Breast epithelium (tissue), 4 donors: ENCODE measurements around the gene NCAM2. TPM values are rescaled to one million over a fixed set of nuclear protein-coding genes. Genes with fewer than 3 reads are reported as not detected.

ENCODE experiments used
- DNase-seq, 2 donors: peaks; one replicate each; pipeline ENCODE4 v3.0.0-alpha.2; 2019; ENCODE audit warnings: low spot score in 2 of 2
- H3K27ac ChIP-seq, 2 donors: fragments of 200-600 bp; sonication (generic) in 1 of 2; one replicate each; pipeline ENCODE4 v1.5.1; 2016 to 2019; ENCODE audit warnings: mild to moderate bottlenecking in 1 of 2
- H3K27me3 ChIP-seq, 2 donors: fragments of 200-600 bp; sonication (generic) in 1 of 2; one replicate each; pipeline versions ENCODE4 v1.5.1 to v1.6.0; 2017 to 2019; ENCODE audit warnings: control low read depth in 1 of 2, mild to moderate bottlenecking in 1 of 2
- H3K36me3 ChIP-seq: fragments of 200-600 bp; one replicate; pipeline ENCODE4 v1.5.1; 2019
- H3K4me1 ChIP-seq, 2 donors: fragments of 200-600 bp; sonication (generic); one replicate each; pipeline ENCODE4 v1.5.1; 2016 to 2019; ENCODE audit warnings: control low read depth in 1 of 2
- H3K4me3 ChIP-seq, 3 donors: fragments of 200-600 bp; sonication (generic); 1 replicate in 2 of 3; 2 replicates in 1 of 3; pipeline ENCODE4 v1.5.1; 2016 to 2019; ENCODE audit warnings: mild to moderate bottlenecking in 3 of 3, moderate library complexity in 2 of 3
- H3K9me3 ChIP-seq, 2 donors: fragments of 200-600 bp; sonication (generic) in 1 of 2; one replicate each; pipeline ENCODE4 v1.5.1; 2016 to 2019; ENCODE audit warnings: control low read depth in 1 of 2
- CTCF ChIP-seq, 3 donors: fragments of 450-650 bp; IDR thresholded peaks; one replicate each; pipeline ENCODE4 v1.5.1; 2016 to 2017; ENCODE audit warnings: antibody characterized with exemption in 3 of 3, mild to moderate bottlenecking in 3 of 3, moderate library complexity in 3 of 3
- POLR2A ChIP-seq: fragments of 450-650 bp; IDR thresholded peaks from one replicate; pipeline ENCODE4 v1.6.1; 2016; ENCODE audit warnings: antibody characterized with exemption, mild to moderate bottlenecking, moderate library complexity
- POLR2AphosphoS5 ChIP-seq, 3 donors: sonication (generic); formaldehyde crosslinking; IDR thresholded peaks; one replicate each; pipeline ENCODE4 v1.6.1; 2017; ENCODE audit warnings: antibody characterized with exemption in 3 of 3
- intact Hi-C: fragments of 100-400 bp; cut with DNase I; formaldehyde crosslinking; loops from one replicate; pipeline ENCODE4 v1.15.1; 2023; ENCODE audit warnings: low total_unique reads
- total RNA-seq, 3 donors: library from RNA; depleted of rRNA; stranded (reverse); fragments of >200 nt; gene quantifications; one replicate each; pipeline ENCODE4 v1.1.0, GENCODE V29; 2016

The NCAM2 gene
- total RNA-seq, 3 donors from 2014 or later: 2.6 to 6.3 (median 3.6) TPM

DNA sequence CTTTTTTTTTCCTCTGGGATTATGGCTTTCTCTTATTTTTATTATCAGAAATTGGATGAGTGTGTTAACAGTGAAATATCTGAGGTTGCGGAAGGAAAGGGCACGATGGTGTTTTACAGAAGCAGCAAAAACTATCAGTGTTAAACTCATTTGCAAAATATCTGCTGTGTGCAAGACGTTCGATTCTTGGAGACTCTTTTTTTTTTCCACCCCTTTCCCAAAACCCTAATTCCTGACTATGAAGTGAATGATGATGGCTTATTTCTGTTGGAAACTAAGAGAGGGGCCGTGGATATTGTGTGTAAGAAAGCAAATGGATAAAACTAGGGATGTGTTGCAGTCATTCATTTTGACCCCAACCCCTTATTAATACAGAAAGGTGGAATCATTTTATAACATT lies 677 bp downstream of the NCAM2 start:
- Histone ChIP-seq H3K27me3 (no peaks in the 10 kb centered on the region), H3K9me3 (no peaks in the 10 kb centered on the region), H3K4me1 (peaks cover 0 to 3% of the 10 kb centered on the region in 2 donors), H3K4me3 (peak overlapping the region; percentile 45 to 83 (median 63)), H3K36me3 (no peaks in the 10 kb centered on the region), H3K27ac (no peak overlapping the region)
- intact Hi-C loops: no loop called here
- no peak for DNase-seq
- no peak for TF ChIP-seq CTCF (IDR thresholded peaks at IDR 0.05)
- TF ChIP-seq POLR2AphosphoS5 (IDR thresholded peaks at IDR 0.05): no peak
- no peak for TF ChIP-seq POLR2A

DNA sequence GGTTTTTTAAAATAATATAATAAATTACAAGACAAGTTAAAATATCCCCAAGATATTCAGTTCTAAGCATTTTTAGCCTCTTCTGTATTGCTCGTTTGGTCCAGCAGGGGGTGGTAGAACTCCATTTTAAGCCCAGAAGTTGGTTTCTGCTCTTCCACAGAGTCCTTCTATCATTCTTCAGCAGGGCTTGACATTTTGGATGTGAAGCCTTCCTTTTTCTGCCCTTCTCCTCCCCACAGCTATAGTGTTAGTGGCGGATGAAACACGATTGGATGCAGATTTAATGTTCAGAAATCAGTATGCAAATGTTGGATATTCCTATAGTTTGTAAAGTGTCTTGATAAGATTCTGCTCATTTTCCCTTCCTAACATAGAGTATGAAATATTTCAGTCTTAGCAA lies 1.4 kb downstream of the NCAM2 start:
- TF ChIP-seq CTCF (IDR thresholded peaks at IDR 0.05): peak in 2 of 3 donors; percentile 64 to 75
- no peak for TF ChIP-seq POLR2A
- DNase-seq: no peak
- H3K4me1 ChIP-seq: peaks cover 0 to 3% of the 10 kb centered on the region in 2 donors
- no peaks in the 10 kb centered on the region for H3K27me3 ChIP-seq
- intact Hi-C loops: no loop called here
- no peaks in the 10 kb centered on the region for H3K9me3 ChIP-seq
- H3K36me3 ChIP-seq: no peaks in the 10 kb centered on the region
- H3K4me3 ChIP-seq: peak overlapping the region in 1 of 3 donors; percentile 63
- H3K27ac ChIP-seq: no peak overlapping the region

DNA sequence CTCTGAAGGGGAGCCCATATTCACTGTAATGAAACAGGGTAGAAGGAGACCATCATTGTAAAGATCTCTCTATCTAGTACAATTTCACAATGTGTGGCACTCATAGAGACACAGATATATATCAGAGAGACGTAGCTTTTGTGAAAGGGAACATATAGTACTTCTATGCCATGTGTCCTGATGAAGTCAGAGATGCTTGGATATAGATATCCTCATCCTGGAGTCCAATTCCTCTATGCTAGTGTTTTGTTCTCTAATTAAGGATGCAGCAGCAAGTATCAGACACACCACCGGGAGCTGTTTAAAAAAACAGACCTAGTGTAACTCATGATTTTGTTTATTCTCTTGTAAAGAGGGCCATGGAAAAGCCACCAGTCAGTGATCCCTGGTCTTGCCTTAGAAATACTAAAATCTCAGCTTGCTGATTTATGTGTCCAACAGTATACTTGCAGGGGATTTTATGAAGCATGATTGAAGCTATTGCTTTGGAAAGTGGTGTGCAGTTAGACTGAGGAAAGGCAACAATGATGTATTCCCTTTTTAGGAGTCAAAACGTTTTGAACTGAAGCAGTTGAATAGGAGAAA lies 2.5 kb downstream of the NCAM2 start:
- Histone ChIP-seq H3K9me3 (no peaks in the 10 kb centered on the region), H3K36me3 (no peaks in the 10 kb centered on the region), H3K4me3 (no peak overlapping the region), H3K4me1 (peaks cover 0 to 3% of the 10 kb centered on the region in 2 donors), H3K27ac (no peak overlapping the region), H3K27me3 (no peaks in the 10 kb centered on the region)
- intact Hi-C loops: no loop called here
- DNase-seq: no peak
- TF ChIP-seq POLR2A (no peak), CTCF (IDR thresholded peaks at IDR 0.05) (no peak), POLR2AphosphoS5 (IDR thresholded peaks at IDR 0.05) (no peak)

DNA sequence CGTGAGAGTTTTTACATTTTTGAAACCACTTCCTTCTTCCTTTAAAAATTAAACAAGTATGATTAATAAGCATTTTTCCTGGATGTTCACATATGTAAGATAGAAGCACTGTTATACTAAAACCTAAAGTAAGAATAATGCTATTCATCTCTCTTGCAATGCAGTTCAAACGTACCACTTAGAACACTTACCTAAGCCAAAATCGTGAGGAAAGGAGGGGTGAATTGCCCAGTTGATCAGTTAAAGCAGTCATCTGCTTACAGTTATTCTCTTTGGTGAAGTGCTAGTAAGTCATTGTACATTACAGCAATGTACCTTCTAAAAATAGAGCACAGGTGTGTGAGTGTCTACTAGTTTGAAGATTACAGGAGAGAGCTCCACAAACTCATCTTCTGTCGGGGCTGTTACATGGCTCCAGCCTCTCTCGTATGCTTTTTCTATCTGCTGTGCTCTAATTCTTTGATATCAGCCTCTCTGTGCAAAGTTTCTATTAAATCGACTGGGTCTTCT lies 3.4 kb downstream of the NCAM2 start:
- no peaks in the 10 kb centered on the region for H3K36me3 ChIP-seq
- no peak overlapping the region for H3K27ac ChIP-seq
- H3K4me1 ChIP-seq: peaks cover 0 to 3% of the 10 kb centered on the region in 2 donors
- H3K27me3 ChIP-seq: no peaks in the 10 kb centered on the region
- no peak for TF ChIP-seq POLR2AphosphoS5 (IDR thresholded peaks at IDR 0.05)
- no peak for TF ChIP-seq POLR2A
- TF ChIP-seq CTCF (IDR thresholded peaks at IDR 0.05): no peak
- H3K9me3 ChIP-seq: no peaks in the 10 kb centered on the region
- no peak for DNase-seq
- intact Hi-C loops: no loop called here
- no peak overlapping the region for H3K4me3 ChIP-seq

GRCh38 chr21:21002153-21002552 lies 3.9 kb downstream of the NCAM2 start:
- Histone ChIP-seq H3K27me3 (no peaks in the 10 kb centered on the region), H3K9me3 (no peaks in the 10 kb centered on the region), H3K4me1 (peaks cover 0 to 3% of the 10 kb centered on the region in 2 donors), H3K4me3 (no peak overlapping the region), H3K27ac (no peak overlapping the region), H3K36me3 (no peaks in the 10 kb centered on the region)
- intact Hi-C loops: no loop called here
- TF ChIP-seq CTCF (IDR thresholded peaks at IDR 0.05) (no peak), POLR2A (no peak), POLR2AphosphoS5 (IDR thresholded peaks at IDR 0.05) (no peak)
- DNase-seq: no peak
